ENCODE measurements around the gene RNASET2.

DNA sequence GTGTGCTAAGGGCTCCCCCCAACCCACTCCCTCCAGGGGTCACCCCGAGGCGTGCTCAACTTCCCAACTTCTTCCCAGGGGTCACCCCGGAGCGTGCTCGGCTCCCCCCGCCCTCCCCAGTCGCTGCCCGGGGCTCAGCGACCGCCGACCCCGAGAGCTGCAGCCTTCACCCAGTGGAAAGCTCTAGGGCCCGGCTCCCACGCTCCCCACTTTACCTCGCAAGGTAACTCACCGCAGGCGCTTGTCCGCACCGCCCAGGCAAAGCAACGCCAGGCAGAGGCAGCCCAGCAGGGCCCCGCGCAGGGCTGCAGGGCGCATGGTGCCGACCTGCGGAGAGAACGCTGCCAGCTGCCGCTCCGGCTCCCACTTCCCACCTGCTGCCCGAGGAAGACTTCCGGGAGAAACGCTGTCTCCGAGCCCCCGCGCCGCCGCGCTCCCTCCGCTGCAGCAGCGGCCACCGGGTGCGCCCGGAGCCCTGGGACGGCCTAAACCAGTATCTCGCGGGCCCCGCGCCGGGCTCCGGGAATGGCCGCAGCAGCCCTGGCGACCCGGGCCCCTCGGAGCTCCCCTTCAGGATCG, 396 bp downstream of the RNASET2 start:
- TF ChIP-seq, protein P1, sequence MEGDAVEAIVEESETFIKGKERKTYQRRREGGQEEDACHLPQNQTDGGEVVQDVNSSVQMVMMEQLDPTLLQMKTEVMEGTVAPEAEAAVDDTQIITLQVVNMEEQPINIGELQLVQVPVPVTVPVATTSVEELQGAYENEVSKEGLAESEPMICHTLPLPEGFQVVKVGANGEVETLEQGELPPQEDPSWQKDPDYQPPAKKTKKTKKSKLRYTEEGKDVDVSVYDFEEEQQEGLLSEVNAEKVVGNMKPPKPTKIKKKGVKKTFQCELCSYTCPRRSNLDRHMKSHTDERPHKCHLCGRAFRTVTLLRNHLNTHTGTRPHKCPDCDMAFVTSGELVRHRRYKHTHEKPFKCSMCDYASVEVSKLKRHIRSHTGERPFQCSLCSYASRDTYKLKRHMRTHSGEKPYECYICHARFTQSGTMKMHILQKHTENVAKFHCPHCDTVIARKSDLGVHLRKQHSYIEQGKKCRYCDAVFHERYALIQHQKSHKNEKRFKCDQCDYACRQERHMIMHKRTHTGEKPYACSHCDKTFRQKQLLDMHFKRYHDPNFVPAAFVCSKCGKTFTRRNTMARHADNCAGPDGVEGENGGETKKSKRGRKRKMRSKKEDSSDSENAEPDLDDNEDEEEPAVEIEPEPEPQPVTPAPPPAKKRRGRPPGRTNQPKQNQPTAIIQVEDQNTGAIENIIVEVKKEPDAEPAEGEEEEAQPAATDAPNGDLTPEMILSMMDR (conservative IDR thresholded peaks at IDR 0.05 in 1 of 2, IDR thresholded peaks at IDR 0.05 in 1 of 2; ENCODE audit: low read depth in 1 of 2, low read length in 2 of 2): no peak
- no peak for TF ChIP-seq EZH2 (IDR thresholded peaks at IDR 0.05; ENCODE audit: low read length, missing control alignments)
